H1 (cell line): Measurements from ENCODE around the gene MT1H. TPM values are rescaled to one million over a fixed set of nuclear protein-coding genes. Genes with fewer than 3 reads are reported as not detected.

ENCODE experiments used
- CTCF ChIA-PET: fragments of 300-600 bp; sonication (Branson Sonifier 250); formaldehyde crosslinking; loops from one replicate; lab custom pipeline; 2021; ENCODE audit not compliant: partially characterized antibody; lab: Charles Lee
- POLR2A ChIA-PET: fragments of 300-600 bp; sonication (Branson Sonifier 250); formaldehyde crosslinking; loops from one replicate; lab custom pipeline; 2021; ENCODE audit warnings: inconsistent platforms; ENCODE audit not compliant: partially characterized antibody; lab: Charles Lee
- DNase-seq, 2 experiments: peaks; one replicate each; pipeline versions ENCODE4 v3.0.0 to v3.0.0-alpha.2; 2010 to 2022; ENCODE audit warnings: low spot score in 2 of 2, low read depth in 1 of 2, mixed read lengths in 1 of 2
- FAIRE-seq: peaks from 2 replicates; lab custom pipeline; 2011; peaks lifted over from hg19 to GRCh38; lab: Jason Lieb, UNC
- H2AFZ ChIP-seq: 2 replicates; pipeline ENCODE4 v1.8.1; 2012; ENCODE audit warnings: low read length, inconsistent platforms
- H2AK5ac ChIP-seq: 2 replicates; pipeline ENCODE4 v1.6.1; 2013; ENCODE audit warnings: low read depth, low read length
- H2BK120ac ChIP-seq: replicated peaks from 2 replicates; pipeline ENCODE3; 2013; ENCODE audit warnings: low read depth, low read length, inconsistent platforms
- H2BK12ac ChIP-seq: 2 replicates; pipeline ENCODE4 v1.6.1; 2013; ENCODE audit warnings: low read depth, low read length
- H2BK15ac ChIP-seq: 2 replicates; pipeline ENCODE4 v1.6.1; 2013; ENCODE audit warnings: low read length
- H2BK20ac ChIP-seq: 2 replicates; pipeline ENCODE4 v1.6.1; 2013; ENCODE audit warnings: low read length
- H2BK5ac ChIP-seq: 2 replicates; pipeline ENCODE4 v1.6.1; 2013; ENCODE audit warnings: low read depth, low read length
- H3K14ac ChIP-seq: 2 replicates; pipeline ENCODE4 v1.6.1; 2013; ENCODE audit warnings: inconsistent platforms; ENCODE audit not compliant: insufficient read length
- H3K18ac ChIP-seq: 2 replicates; pipeline ENCODE4 v1.6.1; 2013; ENCODE audit warnings: low read length; ENCODE audit errors: extremely low read depth
- H3K23ac ChIP-seq: 2 replicates; pipeline ENCODE4 v1.6.1; 2013; ENCODE audit warnings: inconsistent platforms; ENCODE audit not compliant: insufficient read length
- H3K23me2 ChIP-seq: 2 replicates; pipeline ENCODE4 v1.6.1; 2013; ENCODE audit warnings: low read depth, low read length
- H3K27ac ChIP-seq: 2 replicates; pipeline ENCODE4 v1.6.1; 2011; ENCODE audit warnings: low read depth, low read length, inconsistent platforms
- H3K27me3 ChIP-seq, 4 experiments: replicated peaks in 1 of 4; 1 replicate in 1 of 4; 2 replicates in 3 of 4; pipeline versions ENCODE4 v1.6.1 to v1.8.1; 2011 to 2013; ENCODE audit warnings: low read length in 3 of 4, mild to moderate bottlenecking in 3 of 4, inconsistent platforms in 2 of 4, mixed read lengths in 2 of 4, moderate library complexity in 1 of 4; ENCODE audit not compliant: control insufficient read depth in 3 of 4, insufficient read depth in 3 of 4; ENCODE audit errors: extremely low read depth in 1 of 4
- H3K36me3 ChIP-seq, 4 experiments: 2 replicates each; pipeline versions ENCODE4 v1.6.1 to v1.8.1; 2011 to 2013; ENCODE audit warnings: mild to moderate bottlenecking in 4 of 4, low read length in 3 of 4, moderate library complexity in 2 of 4, control low read depth in 1 of 4, inconsistent platforms in 1 of 4; ENCODE audit not compliant: insufficient read depth in 4 of 4, control insufficient read depth in 2 of 4
- H3K4ac ChIP-seq: replicated peaks from 2 replicates; pipeline ENCODE3; 2013; ENCODE audit warnings: low read length, low read depth, mixed read lengths, inconsistent platforms; ENCODE audit not compliant: insufficient read length
- H3K4me1 ChIP-seq, 4 experiments: replicated peaks in 1 of 4; 1 replicate in 1 of 4; 2 replicates in 3 of 4; pipeline versions ENCODE4 v1.6.1 to v1.8.1; 2011 to 2013; ENCODE audit warnings: low read length in 3 of 4, inconsistent platforms in 2 of 4, mixed read lengths in 1 of 4; ENCODE audit not compliant: insufficient read depth in 4 of 4, control insufficient read depth in 3 of 4
- H3K4me2 ChIP-seq, 2 experiments: 2 replicates each; pipeline versions ENCODE4 v1.6.1 to v1.8.1; 2011 to 2013; ENCODE audit warnings: low read depth in 2 of 2, low read length in 2 of 2, control low read depth in 1 of 2, inconsistent platforms in 1 of 2, mild to moderate bottlenecking in 1 of 2; ENCODE audit not compliant: insufficient read depth in 1 of 2
- H3K4me3 ChIP-seq, 4 experiments: fragments of 200-600, 300-600 bp in 1 of 4; sonication (generic), shearing (Covaris generic), sonication (Bioruptor Twin) in 1 of 4; 2 replicates each; pipeline versions ENCODE4 v1.5.1 to v1.8.1; 2011 to 2016; ENCODE audit warnings: low read length in 4 of 4, low read depth in 3 of 4, control low read depth in 2 of 4, inconsistent platforms in 2 of 4, mild to moderate bottlenecking in 2 of 4, mixed read lengths in 1 of 4, moderate library complexity in 1 of 4; ENCODE audit not compliant: insufficient read depth in 2 of 4; ENCODE audit errors: extremely low read depth in 1 of 4
- H3K56ac ChIP-seq: replicated peaks from 2 replicates; pipeline ENCODE3; 2013; ENCODE audit warnings: low read depth, mild to moderate bottlenecking, mixed read lengths, low read length, inconsistent platforms; ENCODE audit not compliant: insufficient read length
- H3K79me1 ChIP-seq: 2 replicates; pipeline ENCODE4 v1.6.1; 2013; ENCODE audit warnings: low read depth, low read length, control low read depth
- H3K79me2 ChIP-seq, 2 experiments: 2 replicates each; pipeline versions ENCODE4 v1.6.1 to v1.8.1; 2012 to 2013; ENCODE audit warnings: low read length in 2 of 2, mild to moderate bottlenecking in 2 of 2, inconsistent platforms in 1 of 2; ENCODE audit not compliant: insufficient read depth in 2 of 2, control insufficient read depth in 1 of 2
- H3K9ac ChIP-seq, 4 experiments: replicated peaks in 1 of 4; 1 replicate in 1 of 4; 2 replicates in 3 of 4; pipeline versions ENCODE4 v1.6.1 to v1.8.1; 2011 to 2013; ENCODE audit warnings: low read depth in 3 of 4, low read length in 3 of 4, control low read depth in 2 of 4, mild to moderate bottlenecking in 2 of 4, moderate library complexity in 2 of 4, inconsistent platforms in 1 of 4; ENCODE audit errors: extremely low read depth in 1 of 4
- H3K9me3 ChIP-seq, 2 experiments: 2 replicates each; pipeline versions ENCODE4 v1.6.1 to v1.8.1; 2012 to 2013; ENCODE audit warnings: mild to moderate bottlenecking in 2 of 2, moderate library complexity in 2 of 2, control low read depth in 1 of 2, inconsistent platforms in 1 of 2, low read depth in 1 of 2, low read length in 1 of 2, mixed read lengths in 1 of 2; ENCODE audit not compliant: insufficient read depth in 2 of 2
- H4K20me1 ChIP-seq, 2 experiments: replicated peaks in 1 of 2; 2 replicates each; pipeline versions ENCODE3 to v1.8.1; 2011 to 2013; ENCODE audit warnings: inconsistent platforms in 2 of 2, low read length in 2 of 2, mild to moderate bottlenecking in 1 of 2; ENCODE audit not compliant: insufficient read depth in 2 of 2, control insufficient read depth in 1 of 2
- H4K5ac ChIP-seq: 2 replicates; pipeline ENCODE4 v1.6.1; 2013; ENCODE audit warnings: low read length, low read depth, mixed read lengths, inconsistent platforms; ENCODE audit not compliant: insufficient read length
- H4K8ac ChIP-seq: 2 replicates; pipeline ENCODE4 v1.8.0; 2013; ENCODE audit warnings: mild to moderate bottlenecking, moderate library complexity, low read length, inconsistent platforms; ENCODE audit not compliant: insufficient read depth; ENCODE audit errors: extremely low read depth
- H4K91ac ChIP-seq: replicated peaks from 2 replicates; pipeline ENCODE3; 2013; ENCODE audit warnings: low read length, mixed read lengths, inconsistent platforms; ENCODE audit not compliant: insufficient read length
- CBX8 ChIP-seq: fragments of 300-800, 300-1000 bp; sonication (generic); IDR thresholded peaks from 2 replicates; pipeline ENCODE4 v1.7.1; 2016; ENCODE audit warnings: low read depth, low read length, borderline replicate concordance
- KDM4A ChIP-seq: IDR thresholded peaks from one replicate; pipeline ENCODE4 v1.7.1; 2012; ENCODE audit warnings: low read depth, mild to moderate bottlenecking, moderate library complexity, low read length, inconsistent platforms; ENCODE audit not compliant: severe bottlenecking
- RNF2 ChIP-seq: fragments of 200-900, 300-1000 bp; sonication (generic); IDR thresholded peaks from 2 replicates; pipeline ENCODE4 v1.7.1; 2016; ENCODE audit warnings: borderline replicate concordance, low read depth, mild to moderate bottlenecking, antibody characterized with exemption, low read length; ENCODE audit not compliant: poor library complexity, severe bottlenecking; ENCODE audit errors: missing control alignments
- SIX5 ChIP-seq: IDR thresholded peaks from 2 replicates; pipeline ENCODE4 v1.6.1; 2011; ENCODE audit warnings: mild to moderate bottlenecking, low read depth, low read length
- TAF1 ChIP-seq: IDR thresholded peaks from 2 replicates; pipeline ENCODE4 v1.6.1; 2011; ENCODE audit warnings: mild to moderate bottlenecking, low read depth, low read length
- WGBS, 2 experiments: shearing (Covaris generic) in 1 of 2; methylation state at CpG; one replicate each; pipeline versions ENCODE4 v1.1.6 to v1.1.7; 2013 to 2015; ENCODE audit warnings: low lambda C conversion rate in 2 of 2, mixed read lengths in 2 of 2, inconsistent platforms in 1 of 2, low coverage in 1 of 2, missing lambda C conversion rate in 1 of 2; ENCODE audit not compliant: insufficient replicate concordance in 2 of 2, insufficient coverage in 1 of 2, insufficient read length in 1 of 2; ENCODE audit errors: extremely low coverage in 1 of 2, missing lambda C conversion rate in 1 of 2; 5-methylcytosine and 5-hydroxymethylcytosine counted together
- polyA plus RNA-seq, 7 experiments: library from polyadenylated mRNA; depleted of rRNA in 3 of 7; stranded (reverse) in 5 of 7; unstranded in 2 of 7; fragments of >200 nt in 5 of 7; fragments of 200-250 nt in 2 of 7; gene quantifications; 1 replicate in 5 of 7; 2 replicates in 1 of 7; 4 replicates in 1 of 7; pipeline versions ENCODE4 v1.2.1 to v1.2.3, GENCODE V29; 2011 to 2013; ENCODE audit warnings: missing spikeins in 2 of 7, mixed read lengths in 2 of 7
- total RNA-seq: library from RNA; stranded (reverse); fragmentation: NEBNext Ultra II Directional; extraction: Animal tissue kit (Norgen Biotek cat#: 25700); gene quantifications from 2 replicates; pipeline ENCODE4 v1.2.1, GENCODE V29; 2021

MT1H gene
- total and polyA plus RNA-seq, 2 of the 8 experiments (the other 6 are each of a cell fraction or from before 2014, with no cell fraction given), result 11.9 to 95.7 TPM

DNA sequence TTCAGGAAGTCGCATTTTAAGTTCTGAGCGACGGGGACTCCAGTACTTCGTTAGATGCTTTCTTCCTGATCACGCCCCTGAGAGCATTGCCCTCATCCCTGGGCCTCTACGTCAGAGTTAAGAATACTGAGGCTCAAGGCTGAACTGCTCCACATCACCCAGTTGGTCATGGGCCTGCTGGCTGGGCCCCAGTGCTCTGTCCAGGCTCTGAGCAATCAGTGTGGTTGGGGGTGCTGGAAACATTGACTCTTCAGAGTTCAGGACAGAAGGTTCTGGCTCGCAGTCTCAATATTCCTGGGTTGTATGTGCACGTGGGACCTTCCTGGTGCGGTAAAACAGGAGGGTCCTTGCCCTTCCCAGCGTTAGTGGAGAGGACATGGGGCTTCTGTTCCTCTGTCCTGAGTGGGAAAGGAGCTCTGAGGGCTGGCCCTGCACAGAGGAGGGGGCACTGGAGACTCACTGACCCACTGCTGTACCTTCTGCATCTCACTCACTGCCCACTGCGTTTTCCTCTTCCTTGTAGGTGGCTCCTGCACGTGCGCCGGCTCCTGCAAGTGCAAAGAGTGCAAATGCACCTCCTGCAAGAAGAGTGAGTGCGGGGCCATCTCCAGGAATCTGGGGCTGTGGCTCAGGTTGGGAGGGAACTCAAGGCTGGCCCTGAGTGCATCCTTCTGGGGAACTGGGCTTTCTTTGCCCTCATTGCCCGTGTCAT lies 43.5 kb upstream of the MT1H start:
- Histone ChIP-seq H3K27me3 (peaks cover 60 to 88% (median 84%) of the 10 kb centered on the region in 4 experiments), H3K9ac (no peak overlapping the region), H4K8ac (no peak overlapping the region), H2BK120ac (no peak overlapping the region), H2AK5ac (0 out of 2 replicates have a peak overlapping the region, but pooled peaks have one; percentile 72), H3K4me2 (peak overlapping the region; percentile 90 to 94), H3K23ac (no peak overlapping the region), H4K20me1 (peaks cover 0 to 15% of the 10 kb centered on the region in 2 experiments), H4K91ac (no peak overlapping the region), H3K4me3 (peak overlapping the region; percentile 6 to 61 (median 34); a peak in 6 of 8 replicates), H3K27ac (no peak overlapping the region), H3K18ac (peak overlapping the region; percentile 66), H3K36me3 (no peaks in the 10 kb centered on the region), H3K4ac (no peak overlapping the region), H3K14ac (no peak overlapping the region), H3K79me2 (no peaks in the 10 kb centered on the region), H2BK12ac (peak overlapping the region; percentile 87; the same call in 1 of the 2 replicates), H4K5ac (no peak overlapping the region), H3K9me3 (no peaks in the 10 kb centered on the region), H3K79me1 (no peaks in the 10 kb centered on the region), H2AFZ (no peak overlapping the region), H3K23me2 (peaks cover 5% of the 10 kb centered on the region; the same call in 1 of the 2 replicates), H2BK5ac (no peak overlapping the region; the same call in 1 of the 2 replicates), H3K4me1 (peaks cover 0 to 17% (median 14%) of the 10 kb centered on the region in 4 experiments; a peak in 6 of 7 replicates), H3K56ac (no peak overlapping the region), H2BK20ac (no peak overlapping the region), H2BK15ac (peak overlapping the region; percentile 40; the same call in 1 of the 2 replicates)
- DNase-seq, result no peak
- POLR2A ChIA-PET, result interaction anchor here (0.7 to 4.7 kb wide), 27 partner anchors 10 to 306 kb away, joined by 3 to 66 read pairs (median 5); partner anchors contain the start of genes HERPUD1, MT1A, MT1F and MT1G
- FAIRE-seq, result no peak
- CTCF ChIA-PET, result interaction anchor here (0.9 to 3.2 kb wide), 11 partner anchors 11 to 76 kb away, joined by 3 to 13 read pairs (median 5); partner anchors contain the start of genes MT1A and MT1H
- 9% methylated on average over 16 of the region's 16 CpGs; no CpG with 5 or more reads in 1 of the 2 experiments for WGBS, 2 experiments
- no peak for TF ChIP-seq SIX5
- TF ChIP-seq RNF2, result peak; percentile 22
- no peak for TF ChIP-seq CBX8
- no peak for TF ChIP-seq TAF1
- no peak for TF ChIP-seq KDM4A
